Hepatocyte (in vitro differentiated cells): ENCODE data around the gene EIF3L.

Experiments used
- EZH2 ChIP-seq: fragments of 200-600 bp; sonication (generic); IDR thresholded peaks from 2 replicates; pipeline ENCODE4 v1.6.1; 2016; ENCODE audit warnings: antibody characterized with exemption, mild to moderate bottlenecking, borderline replicate concordance
- EZH2phosphoT487 ChIP-seq: fragments of 200-600 bp; sonication (generic); IDR thresholded peaks from one replicate; pipeline ENCODE4 v1.6.1; 2018; ENCODE audit warnings: antibody characterized with exemption, mild to moderate bottlenecking, low read depth, moderate library complexity; ENCODE audit not compliant: unreplicated experiment, severe bottlenecking
- TF ChIP-seq, protein P1 (sequence below): fragments of 200-600 bp; sonication (generic); IDR thresholded peaks from 2 replicates; pipeline ENCODE4 v1.5.1; 2016; ENCODE audit warnings: antibody characterized with exemption, mild to moderate bottlenecking; ENCODE audit not compliant: poor library complexity

DNA sequence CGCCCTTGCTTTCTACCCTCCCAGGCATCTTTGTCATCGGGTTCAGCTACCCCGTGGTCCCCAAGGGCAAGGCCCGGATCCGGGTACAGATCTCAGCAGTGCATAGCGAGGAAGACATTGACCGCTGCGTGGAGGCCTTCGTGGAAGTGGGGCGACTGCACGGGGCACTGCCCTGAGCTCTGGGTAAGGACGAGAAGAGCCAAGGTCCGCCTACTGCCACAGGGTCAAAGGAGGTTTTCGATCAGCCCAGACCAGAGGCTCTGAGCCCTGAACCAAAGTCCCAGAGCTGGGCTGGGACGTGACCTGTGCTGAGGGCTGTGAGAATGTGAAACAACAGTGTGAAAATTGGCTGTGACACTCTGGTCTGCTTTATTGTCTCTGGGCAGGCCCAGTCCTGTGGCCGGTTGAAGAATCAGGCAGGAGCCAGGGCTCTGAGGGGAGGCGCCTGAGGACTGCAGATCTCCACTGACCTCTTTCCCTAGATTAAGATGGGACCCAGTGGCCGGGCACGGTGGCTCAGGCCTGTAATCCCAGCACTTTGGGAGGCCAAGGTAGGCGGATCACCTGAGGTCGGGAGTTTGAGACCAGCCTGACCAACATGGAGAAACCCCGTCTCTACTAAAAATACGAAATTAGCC lies 32.6 kb upstream of the EIF3L start:
- TF ChIP-seq, protein P1, sequence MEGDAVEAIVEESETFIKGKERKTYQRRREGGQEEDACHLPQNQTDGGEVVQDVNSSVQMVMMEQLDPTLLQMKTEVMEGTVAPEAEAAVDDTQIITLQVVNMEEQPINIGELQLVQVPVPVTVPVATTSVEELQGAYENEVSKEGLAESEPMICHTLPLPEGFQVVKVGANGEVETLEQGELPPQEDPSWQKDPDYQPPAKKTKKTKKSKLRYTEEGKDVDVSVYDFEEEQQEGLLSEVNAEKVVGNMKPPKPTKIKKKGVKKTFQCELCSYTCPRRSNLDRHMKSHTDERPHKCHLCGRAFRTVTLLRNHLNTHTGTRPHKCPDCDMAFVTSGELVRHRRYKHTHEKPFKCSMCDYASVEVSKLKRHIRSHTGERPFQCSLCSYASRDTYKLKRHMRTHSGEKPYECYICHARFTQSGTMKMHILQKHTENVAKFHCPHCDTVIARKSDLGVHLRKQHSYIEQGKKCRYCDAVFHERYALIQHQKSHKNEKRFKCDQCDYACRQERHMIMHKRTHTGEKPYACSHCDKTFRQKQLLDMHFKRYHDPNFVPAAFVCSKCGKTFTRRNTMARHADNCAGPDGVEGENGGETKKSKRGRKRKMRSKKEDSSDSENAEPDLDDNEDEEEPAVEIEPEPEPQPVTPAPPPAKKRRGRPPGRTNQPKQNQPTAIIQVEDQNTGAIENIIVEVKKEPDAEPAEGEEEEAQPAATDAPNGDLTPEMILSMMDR = no peak
- TF ChIP-seq EZH2phosphoT487 (no peak), EZH2 (no peak)
